Ramos (cell line): ENCODE measurements around the gene PALLD.

Experiments used
- in situ Hi-C: fragments of 300-500 bp; cut with MboI; formaldehyde crosslinking; loops from one replicate; pipeline ENCODE4 v1.14.3; 2022; ENCODE audit warnings: low sequenced_read_pairs; ENCODE audit not compliant: unreplicated experiment

Gene PALLD

DNA sequence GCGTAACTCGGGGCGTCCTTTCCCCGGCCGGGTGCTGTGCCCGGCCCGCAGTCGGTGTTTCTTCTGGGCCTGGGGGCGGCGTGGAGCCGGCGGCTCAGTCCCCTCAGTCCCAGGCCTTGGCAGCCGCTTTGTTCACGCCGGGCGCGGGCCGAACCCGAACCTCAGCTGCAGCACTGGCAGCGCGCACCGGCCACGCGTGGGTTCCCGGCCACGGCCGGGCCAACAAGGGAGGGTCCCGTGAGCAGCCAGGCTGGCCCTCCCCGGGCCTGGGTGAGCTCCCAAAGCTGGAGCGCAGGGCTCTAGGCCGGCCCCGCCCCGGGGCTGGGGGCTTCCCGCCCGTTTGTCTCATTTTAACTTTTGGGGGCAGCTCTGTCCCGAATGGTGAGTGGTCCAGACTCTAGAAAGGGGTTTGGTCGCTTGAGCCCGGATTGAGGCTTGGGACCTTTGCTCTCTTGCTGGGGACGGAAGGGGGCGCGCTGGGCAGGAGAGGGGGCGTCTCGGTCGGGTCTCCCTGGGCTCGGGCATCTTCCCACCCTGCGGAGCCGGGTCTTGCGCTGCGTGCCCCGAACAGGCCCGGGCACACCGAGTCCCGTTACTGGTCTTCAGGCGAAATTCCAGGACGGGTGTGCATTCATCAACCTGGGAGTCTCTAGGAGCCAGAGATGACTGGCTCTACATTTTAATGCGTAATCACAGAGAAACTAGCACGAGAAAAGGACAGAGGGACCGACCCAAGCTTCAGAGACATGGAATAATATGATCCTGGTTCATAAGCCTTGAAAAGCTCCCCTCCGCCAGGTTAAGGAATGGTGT is 336.1 kb downstream of the PALLD start:
- in situ Hi-C loops, result no loop called here

GRCh38 chr4:168833881-168834280 is 337.0 kb downstream of the PALLD start:
- in situ Hi-C loops, result no loop called here

DNA sequence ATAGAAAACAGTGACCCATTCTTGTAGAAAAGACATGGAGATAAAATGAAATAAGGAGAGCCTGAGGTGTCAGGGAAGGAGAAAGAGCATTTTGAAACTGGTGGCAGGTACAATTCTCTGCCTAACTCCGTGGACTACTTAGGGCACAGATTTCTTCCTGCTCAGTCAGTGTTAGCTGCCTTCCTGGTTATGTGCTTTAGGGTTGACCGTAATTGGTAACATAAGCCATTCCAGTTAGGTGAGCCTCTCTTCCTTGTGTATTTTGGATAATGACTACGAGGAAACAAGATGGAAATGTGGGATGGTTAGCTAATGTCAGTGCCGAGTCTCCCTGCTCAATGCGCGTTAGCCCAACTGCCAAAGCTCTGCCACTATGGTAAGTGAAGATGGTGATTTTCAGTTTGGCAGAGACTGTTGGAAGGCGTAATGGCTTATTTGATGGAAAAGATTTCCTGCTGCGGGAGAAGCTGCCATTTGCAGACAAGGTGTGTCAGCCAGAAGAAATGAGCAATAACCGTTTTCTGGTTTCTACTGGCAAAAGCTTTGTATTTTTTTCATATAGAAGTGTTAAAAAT is 339.1 kb downstream of the PALLD start:
- in situ Hi-C loops, result no loop called here

- in situ Hi-C loops, result no loop called here
Measured at GRCh38 chr4:168836490-168836889, 339.6 kb downstream of the PALLD start.

- in situ Hi-C loops, result no loop called here
Measured at GRCh38 chr4:168837922-168838321, 341.1 kb downstream of the PALLD start.

DNA sequence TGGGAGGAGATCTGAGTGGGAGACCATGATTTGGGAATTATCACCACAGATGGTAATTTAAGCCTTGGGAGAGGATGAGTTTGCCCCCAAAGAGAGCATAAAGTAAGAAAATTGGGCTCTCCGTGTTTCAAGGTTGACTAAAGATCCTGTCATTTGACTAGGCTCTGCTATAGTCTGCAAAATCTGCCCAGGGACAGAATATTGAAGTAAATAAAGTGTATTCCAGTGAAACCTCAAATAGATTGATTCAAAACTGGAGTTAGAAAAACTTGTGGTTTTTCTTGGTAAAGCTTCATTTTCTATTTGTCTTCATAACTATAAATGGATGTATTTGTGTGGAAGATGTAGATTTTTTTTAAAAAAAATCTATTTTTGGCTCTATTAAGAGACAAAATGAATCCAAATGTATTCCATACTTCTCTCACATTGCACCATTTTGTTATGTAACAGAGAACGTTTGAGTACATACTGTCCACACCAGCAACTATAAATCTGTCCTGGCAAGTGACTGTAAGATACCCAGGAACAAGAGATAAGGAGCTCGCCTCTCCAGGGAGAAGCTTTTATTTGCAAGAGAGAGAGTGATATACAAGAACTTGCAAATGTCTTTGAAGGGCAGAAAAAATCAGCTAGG is 343.0 kb downstream of the PALLD start:
- in situ Hi-C loops, result no loop called here

- in situ Hi-C loops, result no loop called here
Measured at GRCh38 chr4:168840392-168840763, 343.5 kb downstream of the PALLD start.

GRCh38 chr4:168841000-168841671 is 344.3 kb downstream of the PALLD start:
- in situ Hi-C loops, result no loop called here

GRCh38 chr4:168841672-168842019 is 344.8 kb downstream of the PALLD start:
- in situ Hi-C loops, result no loop called here

GRCh38 chr4:168842186-168842585 is 345.3 kb downstream of the PALLD start:
- in situ Hi-C loops, result no loop called here

- in situ Hi-C loops, result no loop called here
Measured at GRCh38 chr4:168843635-168844034, 346.8 kb downstream of the PALLD start.

GRCh38 chr4:168844353-168845049 is 347.6 kb downstream of the PALLD start:
- in situ Hi-C loops, result no loop called here

DNA sequence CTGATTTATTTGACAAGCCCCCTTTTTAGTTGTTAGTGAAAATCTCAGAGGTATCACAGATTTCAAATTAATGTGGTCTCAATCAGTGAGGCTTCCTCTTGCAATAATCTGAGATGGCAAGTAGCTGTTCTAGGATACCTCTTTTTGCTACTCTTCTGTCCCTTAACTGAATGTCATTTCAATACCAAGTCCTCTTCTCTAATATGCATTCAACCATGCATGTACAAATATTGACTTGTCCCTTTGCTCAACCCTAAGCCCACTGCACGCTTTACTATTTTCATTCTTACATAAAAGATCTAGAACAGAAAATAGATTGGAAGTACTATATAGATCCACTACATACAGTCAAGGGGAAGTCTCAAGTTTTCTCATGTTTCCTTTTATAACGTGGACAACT is 349.0 kb downstream of the PALLD start:
- in situ Hi-C loops, result no loop called here

- in situ Hi-C loops, result no loop called here
Measured at GRCh38 chr4:168846414-168846813, 349.6 kb downstream of the PALLD start.

DNA sequence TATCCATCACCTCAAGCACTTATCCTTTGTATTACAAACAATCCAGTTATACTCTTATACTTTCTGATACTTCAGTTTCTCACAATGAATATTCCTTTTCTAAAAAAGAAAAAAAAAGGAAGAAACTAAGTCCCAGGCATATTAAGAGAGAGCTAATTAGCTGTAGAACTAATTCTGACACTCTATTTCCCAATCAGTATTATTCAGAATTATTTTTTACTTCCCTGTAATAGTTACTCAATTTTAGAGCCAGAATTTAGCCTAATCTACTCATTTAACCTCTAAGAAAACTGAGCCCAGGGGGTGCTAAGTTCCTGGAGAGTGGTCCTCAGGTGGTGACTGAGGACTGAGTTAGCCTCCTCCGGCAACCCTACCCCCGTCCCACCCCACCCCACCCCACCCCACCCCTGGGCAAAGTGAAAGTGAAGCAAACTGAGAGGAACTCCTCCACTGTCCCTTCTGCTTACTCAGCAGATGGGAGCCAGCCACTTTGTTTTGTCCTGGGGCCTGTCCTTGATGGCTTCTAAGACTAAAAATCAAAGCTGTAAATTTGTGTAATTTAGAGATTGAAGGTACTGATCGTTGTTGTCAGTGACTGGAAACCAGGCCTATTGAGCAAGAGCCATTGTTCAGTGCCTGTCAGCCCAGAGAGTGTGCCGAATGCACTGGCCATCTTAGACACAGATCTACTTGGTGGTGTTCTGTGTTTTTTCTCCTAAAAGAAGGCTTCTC is 351.1 kb downstream of the PALLD start:
- in situ Hi-C loops, result no loop called here

GRCh38 chr4:168849030-168849675 is 352.3 kb downstream of the PALLD start:
- in situ Hi-C loops, result no loop called here

- in situ Hi-C loops, result no loop called here
Measured at GRCh38 chr4:168849997-168850396, 353.1 kb downstream of the PALLD start.

DNA sequence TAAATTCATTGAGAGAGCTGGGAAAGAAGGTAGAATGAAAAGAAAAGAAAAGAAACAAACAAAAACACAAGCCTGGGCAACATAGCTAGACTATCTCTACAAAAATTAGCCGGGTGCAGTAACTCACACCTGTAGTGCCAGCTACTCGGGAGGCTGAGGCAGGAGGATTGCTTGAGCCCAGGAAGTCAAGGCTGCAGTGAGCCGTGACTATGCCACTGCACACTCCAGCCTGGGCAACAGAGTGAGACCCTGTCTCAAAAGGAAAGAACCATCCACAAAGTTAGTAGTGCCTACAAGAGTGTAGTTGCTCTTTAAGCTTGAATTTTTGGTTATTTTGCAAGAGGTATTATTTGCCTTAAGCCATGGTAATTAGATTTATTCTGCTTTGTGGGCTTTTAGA is 355.5 kb downstream of the PALLD start:
- in situ Hi-C loops, result no loop called here

DNA sequence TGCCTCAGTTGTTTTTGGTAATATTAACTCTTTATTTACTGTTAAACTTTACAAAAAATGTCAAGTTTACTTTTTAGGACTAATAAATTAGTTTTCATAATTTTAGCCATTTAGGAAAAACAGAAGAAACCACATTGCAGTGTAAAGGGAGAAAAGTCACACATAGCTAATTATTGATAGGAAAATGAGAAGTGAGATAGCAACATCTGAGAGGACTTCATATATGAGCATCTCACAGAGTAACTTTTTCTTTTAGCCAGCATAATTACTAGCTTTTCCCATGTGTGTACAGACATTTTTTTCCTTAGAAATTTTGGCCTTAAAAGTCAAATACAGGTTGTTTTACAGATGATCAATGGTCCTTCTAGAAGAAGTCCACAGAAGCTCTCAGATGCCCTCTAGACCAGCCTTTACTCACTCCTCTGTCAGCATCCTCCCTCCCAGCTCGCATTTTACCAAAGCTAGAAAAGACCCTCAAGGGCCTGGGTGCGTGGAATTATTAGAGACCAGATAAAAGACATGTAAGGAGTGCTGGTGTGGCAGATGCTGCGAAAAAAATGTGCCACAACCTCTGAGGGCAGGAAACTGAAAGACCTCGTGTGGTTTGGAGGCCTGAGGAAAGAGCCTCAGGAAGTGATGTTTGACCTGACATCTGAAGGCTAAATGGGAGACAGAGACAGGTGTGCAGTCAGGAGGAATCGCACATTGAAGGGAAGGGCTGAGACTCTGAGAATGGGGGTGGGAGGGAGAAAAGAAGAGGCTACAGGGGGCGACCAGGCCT is 356.3 kb downstream of the PALLD start:
- in situ Hi-C loops, result no loop called here
